HG03342 (cell line): ENCODE results near the gene PTGES.

Experiments
- ATAC-seq: cut with Tn5 transposase; IDR thresholded peaks from one replicate; pipeline ENCODE4 v1.9.1; 2021; ENCODE audit warnings: mild to moderate bottlenecking, moderate library complexity; ENCODE audit not compliant: unreplicated experiment

PTGES gene

DNA sequence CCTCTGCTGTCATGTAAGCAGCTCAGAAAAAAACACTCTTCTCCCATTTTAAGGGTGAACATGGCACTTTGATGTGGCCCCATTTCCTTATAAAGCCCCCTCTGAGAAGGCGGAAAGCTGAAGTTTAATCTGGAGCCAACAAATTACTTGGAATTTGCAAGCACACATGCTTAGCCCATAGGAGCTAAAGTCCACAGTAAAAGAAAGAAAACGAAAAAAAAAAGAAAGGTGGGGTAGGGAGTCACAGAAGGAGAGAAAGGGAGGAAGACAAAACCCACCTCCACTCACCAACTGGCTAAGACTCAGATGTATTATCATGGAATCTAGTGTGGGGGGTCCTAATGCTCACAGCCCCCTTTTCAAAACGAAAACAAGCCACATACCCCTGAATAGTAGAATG is 57.0 kb downstream of the PTGES start:
- ATAC-seq: no peak

DNA sequence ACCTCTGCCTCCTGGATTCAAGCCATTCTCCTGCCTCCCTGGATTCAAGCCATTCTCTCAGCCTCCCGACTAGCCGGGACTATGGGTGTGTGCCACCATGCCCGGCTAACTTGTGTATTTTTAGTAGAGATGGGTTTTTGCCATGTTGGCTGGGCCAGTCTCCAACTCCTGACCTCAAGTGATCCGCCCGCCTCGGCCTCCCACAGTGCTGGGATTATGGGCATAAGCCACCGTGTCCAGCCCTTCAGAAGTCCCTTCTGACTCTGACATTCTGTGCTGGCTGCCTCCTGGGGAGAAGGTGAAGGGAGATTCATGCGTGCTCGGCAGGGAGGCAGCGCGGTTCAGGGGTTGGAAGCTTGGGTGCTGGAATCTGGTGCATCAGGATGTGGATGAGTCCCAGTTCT is 58.6 kb downstream of the PTGES start:
- no peak for ATAC-seq

DNA sequence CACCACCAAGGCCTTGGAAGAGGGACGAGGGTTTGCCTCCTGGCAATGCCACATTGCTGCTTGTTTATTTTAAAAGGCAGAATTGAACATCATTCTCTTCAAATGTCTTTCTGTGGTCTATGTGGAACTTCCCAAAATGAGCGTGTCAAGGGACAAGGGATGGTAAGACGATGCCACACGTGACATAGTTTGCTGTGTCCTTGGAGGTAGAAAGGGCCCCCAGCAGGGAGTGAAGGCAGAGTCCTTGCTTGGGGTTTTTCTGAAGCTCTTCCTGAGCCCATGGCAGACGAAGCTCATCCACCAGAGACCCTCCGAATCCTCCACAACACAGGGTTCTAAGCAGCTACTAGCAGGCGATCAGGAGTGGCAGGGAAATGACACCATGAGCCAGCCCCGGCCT is 59.1 kb downstream of the PTGES start:
- ATAC-seq: no peak

DNA sequence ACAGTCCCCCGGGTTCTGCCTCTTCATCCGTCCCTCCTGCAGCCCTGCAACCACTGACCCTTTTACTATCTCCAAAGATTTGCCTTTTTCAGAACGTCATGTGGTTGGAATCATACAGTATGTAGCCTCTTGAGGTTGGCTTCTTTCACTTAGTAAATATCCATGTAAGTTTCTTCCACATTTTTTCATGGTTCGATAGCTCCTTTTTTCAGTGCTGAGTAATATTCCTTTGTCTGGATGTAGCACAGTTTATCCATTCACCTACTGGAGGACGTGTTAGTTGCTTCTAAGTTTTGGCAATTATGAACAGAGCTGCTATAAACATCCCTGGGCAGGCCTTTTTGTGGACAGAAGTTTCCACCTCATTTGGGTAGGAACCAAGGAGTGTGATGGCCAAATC is 60.3 kb downstream of the PTGES start:
- no peak for ATAC-seq
